GM12801 (cell line): ENCODE data around the gene GNG14.

ENCODE experiments used
- TF ChIP-seq, protein P1 (sequence below): IDR thresholded peaks from one replicate; pipeline ENCODE4 v1.5.1; 2011; ENCODE audit warnings: control low read depth; ENCODE audit not compliant: insufficient read length; ENCODE audit errors: extremely low read depth

Gene GNG14

DNA sequence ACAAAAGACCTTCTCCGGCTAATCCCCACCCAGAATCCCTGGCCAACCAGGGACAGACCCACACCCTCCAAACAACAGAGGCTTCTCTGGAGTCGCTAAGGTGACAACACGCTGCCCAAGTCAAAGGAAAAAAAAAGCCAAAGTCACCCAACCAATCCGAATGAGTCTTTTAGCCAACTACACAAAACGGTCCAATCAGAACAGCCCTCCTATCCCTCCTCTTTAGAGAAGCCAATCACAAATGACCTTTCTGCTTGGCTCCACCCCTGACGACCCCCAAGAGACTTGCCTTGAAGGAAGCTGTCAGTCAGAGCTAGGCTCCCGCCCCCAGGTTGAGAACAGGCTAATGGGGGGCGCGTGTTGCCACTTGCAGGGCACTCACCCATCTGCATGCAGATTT, 15.2 kb downstream of the GNG14 start:
- TF ChIP-seq, protein P1, sequence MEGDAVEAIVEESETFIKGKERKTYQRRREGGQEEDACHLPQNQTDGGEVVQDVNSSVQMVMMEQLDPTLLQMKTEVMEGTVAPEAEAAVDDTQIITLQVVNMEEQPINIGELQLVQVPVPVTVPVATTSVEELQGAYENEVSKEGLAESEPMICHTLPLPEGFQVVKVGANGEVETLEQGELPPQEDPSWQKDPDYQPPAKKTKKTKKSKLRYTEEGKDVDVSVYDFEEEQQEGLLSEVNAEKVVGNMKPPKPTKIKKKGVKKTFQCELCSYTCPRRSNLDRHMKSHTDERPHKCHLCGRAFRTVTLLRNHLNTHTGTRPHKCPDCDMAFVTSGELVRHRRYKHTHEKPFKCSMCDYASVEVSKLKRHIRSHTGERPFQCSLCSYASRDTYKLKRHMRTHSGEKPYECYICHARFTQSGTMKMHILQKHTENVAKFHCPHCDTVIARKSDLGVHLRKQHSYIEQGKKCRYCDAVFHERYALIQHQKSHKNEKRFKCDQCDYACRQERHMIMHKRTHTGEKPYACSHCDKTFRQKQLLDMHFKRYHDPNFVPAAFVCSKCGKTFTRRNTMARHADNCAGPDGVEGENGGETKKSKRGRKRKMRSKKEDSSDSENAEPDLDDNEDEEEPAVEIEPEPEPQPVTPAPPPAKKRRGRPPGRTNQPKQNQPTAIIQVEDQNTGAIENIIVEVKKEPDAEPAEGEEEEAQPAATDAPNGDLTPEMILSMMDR, result no peak

DNA sequence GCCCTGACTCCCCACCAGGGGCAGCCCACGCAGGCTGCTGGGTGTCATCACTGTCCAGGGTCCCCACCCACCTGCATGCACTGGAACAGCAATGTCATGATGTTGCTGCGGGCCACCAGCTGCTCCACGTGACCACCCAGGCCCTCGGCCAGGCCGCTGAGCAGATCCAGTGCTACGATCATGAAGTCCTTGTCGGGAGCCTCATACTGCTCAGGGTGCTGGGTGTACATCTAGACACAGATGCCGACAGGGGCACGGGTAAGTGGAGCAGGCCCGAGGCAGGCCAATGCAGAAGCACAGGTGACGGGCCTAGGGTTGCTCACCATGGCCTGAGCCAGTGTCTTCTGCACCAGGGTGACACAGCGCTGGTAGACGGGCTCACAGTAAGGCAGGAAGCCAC, 17.4 kb downstream of the GNG14 start:
- TF ChIP-seq, protein P1, result no peak

DNA sequence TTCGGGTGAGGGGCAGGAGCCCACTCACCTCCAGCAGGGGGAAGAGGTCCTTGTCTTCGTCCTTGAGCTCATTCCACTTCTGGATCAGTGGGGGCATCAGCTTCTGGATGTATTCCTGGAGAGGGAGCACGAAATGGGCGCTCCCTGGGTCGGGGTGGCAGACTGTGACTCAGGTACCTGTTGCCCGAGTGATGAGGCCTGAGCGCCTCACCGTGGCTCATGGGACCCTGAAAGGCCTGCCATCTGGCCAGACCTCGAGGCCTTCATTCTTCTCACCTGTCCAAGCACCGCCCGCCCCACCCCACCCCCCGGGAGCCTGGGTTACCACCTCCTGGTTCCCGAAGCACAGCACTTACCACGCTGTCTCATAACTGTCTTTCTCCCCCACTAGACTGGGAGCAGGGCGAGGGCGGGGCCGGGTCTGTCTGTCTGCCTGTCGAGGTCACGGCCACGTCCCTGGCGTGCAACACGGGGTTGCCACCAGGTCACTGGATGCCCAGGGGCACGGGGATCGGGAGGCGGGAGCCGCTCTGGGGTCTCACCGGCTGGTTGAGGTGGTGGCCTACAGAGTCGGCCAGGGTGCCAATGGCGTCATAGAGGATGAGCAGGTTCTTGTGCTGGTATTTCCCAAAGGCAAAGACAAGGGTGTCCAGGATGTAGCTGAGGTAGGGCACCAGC, 18.0 kb downstream of the GNG14 start:
- TF ChIP-seq, protein P1, result no peak

DNA sequence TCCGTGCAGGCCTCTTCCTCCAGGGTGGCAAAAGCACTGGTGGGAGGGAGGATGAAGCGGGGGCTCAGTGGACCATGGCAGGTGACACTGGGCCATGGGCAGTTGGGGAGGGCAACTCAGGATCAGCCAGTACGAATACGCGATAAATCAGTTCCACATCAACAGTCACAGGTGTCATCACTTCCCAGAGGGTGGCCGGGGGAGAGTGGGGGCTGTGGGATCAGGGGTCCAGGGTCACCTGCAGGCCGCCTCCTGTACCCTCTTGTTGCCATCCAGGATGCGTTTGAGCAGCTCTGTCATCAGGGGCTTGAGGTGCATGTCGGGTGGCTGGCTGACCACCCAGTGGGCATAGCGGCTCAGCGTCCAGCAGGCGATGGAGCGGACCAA, 18.5 kb downstream of the GNG14 start:
- TF ChIP-seq, protein P1, result no peak

DNA sequence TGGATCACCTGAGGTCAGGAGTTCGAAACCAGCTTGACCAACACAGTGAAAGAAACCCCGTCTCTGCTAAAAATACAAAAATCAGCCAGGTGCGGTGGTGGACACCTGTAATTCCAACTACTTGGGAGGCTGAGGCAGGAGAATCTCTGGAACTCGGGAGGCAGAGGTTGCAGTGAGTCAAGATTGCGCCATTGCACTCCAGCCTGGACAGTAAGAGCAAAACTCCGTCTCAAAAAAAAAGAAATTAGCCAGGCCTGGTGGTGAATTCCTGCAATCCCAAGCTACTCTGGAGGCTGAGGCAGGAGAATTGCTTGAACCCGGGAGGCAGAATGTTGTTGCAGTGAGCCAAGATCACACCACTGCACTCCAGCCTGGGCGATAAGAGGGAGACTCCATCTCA, 20.8 kb downstream of the GNG14 start:
- TF ChIP-seq, protein P1, result no peak

DNA sequence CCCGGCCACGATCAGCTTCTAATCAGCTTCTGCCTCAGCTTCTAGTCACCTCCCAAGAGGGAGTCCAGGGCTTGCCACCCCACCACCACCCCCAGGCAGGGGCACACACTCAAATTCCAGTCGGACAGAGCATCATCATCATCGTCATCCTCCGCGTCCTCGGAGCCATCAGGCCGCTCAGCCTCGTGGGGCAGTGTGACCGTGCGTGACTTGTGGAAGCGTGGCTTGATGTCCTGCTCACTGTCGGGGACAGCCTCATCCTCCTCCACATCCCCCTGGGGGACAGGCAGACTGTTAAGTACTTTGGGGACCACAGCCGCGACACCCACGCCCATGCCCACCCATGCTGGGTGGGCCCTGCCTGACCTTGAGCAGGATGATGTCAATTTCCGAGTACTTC, 23.4 kb downstream of the GNG14 start:
- TF ChIP-seq, protein P1, result no peak

DNA sequence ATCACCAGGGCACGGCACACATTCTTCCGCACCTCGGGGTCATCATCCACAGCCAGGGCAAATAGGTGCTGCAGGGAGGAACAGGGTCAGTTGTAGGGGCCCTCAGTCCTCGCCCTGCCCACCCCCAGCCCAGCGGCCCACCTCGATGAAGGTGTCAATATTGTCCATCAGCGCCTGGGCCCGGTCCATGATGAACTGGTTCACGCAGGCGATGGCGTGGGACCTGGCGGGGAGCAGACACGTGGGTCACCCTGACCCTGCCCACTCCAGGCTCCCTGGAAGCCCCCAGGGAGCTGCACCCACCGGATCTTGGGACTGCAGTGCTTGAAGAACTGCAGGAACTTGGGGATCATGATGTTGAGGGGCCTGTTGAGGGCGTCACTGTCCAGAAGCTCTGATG, 27.3 kb downstream of the GNG14 start:
- TF ChIP-seq, protein P1, result no peak

DNA sequence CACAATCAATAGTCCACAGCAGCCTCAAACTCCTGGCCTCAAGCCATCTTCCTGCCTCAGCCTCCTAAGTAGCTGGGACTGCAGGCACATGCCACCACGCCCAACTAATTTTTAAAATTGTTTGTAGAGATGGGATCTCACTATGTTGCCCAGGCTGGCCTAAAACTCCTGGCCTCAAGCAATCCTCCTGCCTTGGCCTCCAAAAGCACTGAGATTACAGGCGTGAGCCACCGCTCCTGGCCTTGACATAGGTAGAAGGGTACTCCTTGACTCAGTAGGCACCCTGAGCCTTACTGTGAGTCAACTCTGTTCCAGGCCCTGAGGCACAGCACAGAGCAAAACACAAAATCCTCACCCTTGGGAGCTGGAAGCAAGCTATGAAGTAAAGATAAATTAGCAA, 28.1 kb downstream of the GNG14 start:
- TF ChIP-seq, protein P1, result no peak
